SU-DHL-6 (cell line): ENCODE results near the gene OSM.

Experiments
- H2AFZ ChIP-seq: fragments of 200-600 bp; sonication (generic); 2 replicates; pipeline ENCODE4 v1.6.1; 2014; ENCODE audit warnings: low read depth, mild to moderate bottlenecking, moderate library complexity, mixed read lengths, antibody characterized with exemption, low read length; ENCODE audit not compliant: severe bottlenecking
- H3F3A ChIP-seq: fragments of 200-600 bp; shearing (Covaris generic); 2 replicates; pipeline ENCODE4 v1.6.0; 2016; ENCODE audit warnings: antibody characterized with exemption, mild to moderate bottlenecking; ENCODE audit not compliant: insufficient read depth
- H3K27ac ChIP-seq: fragments of 200-600 bp; sonication (generic); 2 replicates; pipeline ENCODE4 v1.5.1; 2016; ENCODE audit warnings: low read depth, mild to moderate bottlenecking, low read length, moderate library complexity, mixed read lengths
- H3K27me3 ChIP-seq: fragments of 200-600 bp; sonication (generic), shearing (Covaris generic); 2 replicates; pipeline ENCODE4 v1.6.0; 2014; ENCODE audit warnings: mild to moderate bottlenecking, low read length
- H3K36me3 ChIP-seq: fragments of 200-600 bp; sonication (generic); 2 replicates; pipeline ENCODE4 v1.6.1; 2014; ENCODE audit warnings: mild to moderate bottlenecking, low read length, mixed read lengths
- H3K4me2 ChIP-seq: fragments of 300-600, 200-600 bp; shearing (Covaris generic), sonication (generic); 2 replicates; pipeline ENCODE4 v1.6.0; 2014; ENCODE audit warnings: low read length, low read depth, mild to moderate bottlenecking; ENCODE audit not compliant: poor library complexity, severe bottlenecking
- H3K4me3 ChIP-seq: fragments of 200-600 bp; sonication (generic); 2 replicates; pipeline ENCODE4 v1.5.1; 2014; ENCODE audit warnings: antibody characterized with exemption, low read length, mild to moderate bottlenecking, mixed read lengths; ENCODE audit not compliant: insufficient read depth, poor library complexity, severe bottlenecking
- H3K79me2 ChIP-seq: fragments of 200-600 bp; sonication (generic); 2 replicates; pipeline ENCODE4 v1.6.1; 2014; ENCODE audit warnings: mild to moderate bottlenecking, low read length, moderate library complexity; ENCODE audit not compliant: insufficient read depth
- H3K9ac ChIP-seq: fragments of 200-600 bp; sonication (generic); 2 replicates; pipeline ENCODE4 v1.7.0; 2014; ENCODE audit warnings: mild to moderate bottlenecking, low read length
- H3K9me2 ChIP-seq: fragments of 200-600 bp; sonication (generic); replicated peaks from 2 replicates; pipeline ENCODE4 v1.6.1; 2014; ENCODE audit warnings: low read length; ENCODE audit not compliant: insufficient read depth
- H3K9me3 ChIP-seq: fragments of 200-600 bp; sonication (generic); 2 replicates; pipeline ENCODE4 v1.6.1; 2014; ENCODE audit warnings: low read length, mixed read lengths; ENCODE audit not compliant: insufficient read depth
- H4K20me1 ChIP-seq: fragments of 200-600 bp; sonication (generic); 2 replicates; pipeline ENCODE4 v1.6.1; 2014; ENCODE audit warnings: low read depth, mild to moderate bottlenecking, antibody characterized with exemption, low read length, moderate library complexity, mixed read lengths
- EZH2phosphoT487 ChIP-seq: fragments of 200-600 bp; sonication (generic), shearing (Covaris generic); conservative IDR thresholded peaks from 2 replicates; pipeline ENCODE4 v1.6.1; 2018; ENCODE audit warnings: mild to moderate bottlenecking, antibody characterized with exemption, low read length, moderate library complexity, mixed read lengths
- TF ChIP-seq, protein P1 (sequence below): fragments of 200-600 bp; sonication (generic); IDR thresholded peaks from one replicate; pipeline ENCODE4 v1.5.1; 2017; ENCODE audit warnings: antibody characterized with exemption, mild to moderate bottlenecking, low read length, moderate library complexity; ENCODE audit not compliant: insufficient read depth, poor library complexity, severe bottlenecking

The OSM gene

DNA sequence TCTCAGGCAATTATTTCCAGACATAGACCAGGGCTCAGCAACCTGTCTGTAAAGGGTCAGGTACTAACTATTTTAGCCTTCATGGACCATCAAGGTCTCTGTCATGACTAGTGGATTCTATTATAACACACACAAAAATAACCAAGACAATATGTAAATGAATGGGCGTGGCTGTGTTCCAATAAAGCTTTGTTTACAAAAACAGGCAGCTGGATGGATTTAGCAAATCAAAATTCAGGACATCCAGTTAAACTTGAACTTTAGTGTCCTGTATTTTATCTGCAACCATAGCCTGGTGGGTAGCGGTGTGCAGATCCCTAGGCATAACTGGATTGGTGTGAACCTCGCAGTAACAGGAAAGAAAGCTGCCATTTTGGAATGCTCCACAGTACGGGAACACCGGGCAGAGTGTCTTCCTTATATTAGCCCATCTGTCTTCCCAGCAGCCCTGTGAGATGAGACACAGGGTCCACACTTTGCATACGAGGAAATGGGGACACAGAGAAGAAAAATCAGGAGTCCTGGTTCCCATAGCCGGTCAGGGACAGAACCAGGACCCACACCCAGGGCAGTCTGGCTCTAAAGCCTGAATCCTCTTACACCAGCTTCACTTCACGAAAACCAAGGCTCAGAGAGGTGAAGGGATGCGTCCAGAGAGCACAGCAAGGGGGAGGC, 35.7 kb downstream of the OSM start:
- Histone ChIP-seq H3F3A (no peaks in the 10 kb centered on the region), H3K9ac (no peak overlapping the region), H3K4me3 (no peak overlapping the region), H3K9me2 (no peaks in the 10 kb centered on the region), H3K9me3 (no peaks in the 10 kb centered on the region), H3K36me3 (no peaks in the 10 kb centered on the region), H3K79me2 (no peaks in the 10 kb centered on the region), H4K20me1 (no peaks in the 10 kb centered on the region), H3K27ac (no peak overlapping the region), H3K27me3 (no peaks in the 10 kb centered on the region), H3K4me2 (no peak overlapping the region), H2AFZ (no peak overlapping the region)
- TF ChIP-seq EZH2phosphoT487, result no peak
- TF ChIP-seq, protein P1, sequence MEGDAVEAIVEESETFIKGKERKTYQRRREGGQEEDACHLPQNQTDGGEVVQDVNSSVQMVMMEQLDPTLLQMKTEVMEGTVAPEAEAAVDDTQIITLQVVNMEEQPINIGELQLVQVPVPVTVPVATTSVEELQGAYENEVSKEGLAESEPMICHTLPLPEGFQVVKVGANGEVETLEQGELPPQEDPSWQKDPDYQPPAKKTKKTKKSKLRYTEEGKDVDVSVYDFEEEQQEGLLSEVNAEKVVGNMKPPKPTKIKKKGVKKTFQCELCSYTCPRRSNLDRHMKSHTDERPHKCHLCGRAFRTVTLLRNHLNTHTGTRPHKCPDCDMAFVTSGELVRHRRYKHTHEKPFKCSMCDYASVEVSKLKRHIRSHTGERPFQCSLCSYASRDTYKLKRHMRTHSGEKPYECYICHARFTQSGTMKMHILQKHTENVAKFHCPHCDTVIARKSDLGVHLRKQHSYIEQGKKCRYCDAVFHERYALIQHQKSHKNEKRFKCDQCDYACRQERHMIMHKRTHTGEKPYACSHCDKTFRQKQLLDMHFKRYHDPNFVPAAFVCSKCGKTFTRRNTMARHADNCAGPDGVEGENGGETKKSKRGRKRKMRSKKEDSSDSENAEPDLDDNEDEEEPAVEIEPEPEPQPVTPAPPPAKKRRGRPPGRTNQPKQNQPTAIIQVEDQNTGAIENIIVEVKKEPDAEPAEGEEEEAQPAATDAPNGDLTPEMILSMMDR, result no peak

DNA sequence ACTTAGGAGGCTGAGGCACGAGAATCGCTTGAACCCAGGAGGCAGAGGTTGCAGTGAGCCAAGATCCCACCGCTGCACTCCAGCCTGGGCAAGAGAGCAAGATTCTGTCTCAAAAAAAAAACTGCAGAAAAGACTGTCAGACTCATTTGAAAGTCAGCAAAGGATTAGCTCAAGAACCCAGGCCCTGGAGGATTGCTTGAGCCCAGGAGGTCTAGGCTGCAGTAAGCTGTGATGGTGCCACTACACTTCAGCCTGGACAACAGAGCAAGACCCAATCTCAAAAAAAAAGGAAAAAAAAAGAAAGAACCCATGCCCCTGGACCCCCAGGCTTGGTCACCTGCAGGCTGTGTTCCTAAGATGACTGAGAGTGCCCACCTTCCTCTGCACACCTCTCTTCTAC, 36.3 kb downstream of the OSM start:
- H3K36me3 ChIP-seq, result no peaks in the 10 kb centered on the region
- H3K79me2 ChIP-seq, result no peaks in the 10 kb centered on the region
- H3K9me2 ChIP-seq, result no peaks in the 10 kb centered on the region
- H3K9me3 ChIP-seq, result no peaks in the 10 kb centered on the region
- no peak overlapping the region for H2AFZ ChIP-seq
- H3K9ac ChIP-seq, result no peak overlapping the region
- no peaks in the 10 kb centered on the region for H4K20me1 ChIP-seq
- no peak overlapping the region for H3K4me3 ChIP-seq
- H3F3A ChIP-seq, result no peaks in the 10 kb centered on the region
- H3K4me2 ChIP-seq, result no peak overlapping the region
- H3K27me3 ChIP-seq, result no peaks in the 10 kb centered on the region
- no peak overlapping the region for H3K27ac ChIP-seq
- TF ChIP-seq EZH2phosphoT487, result no peak
- TF ChIP-seq, protein P1, result no peak

DNA sequence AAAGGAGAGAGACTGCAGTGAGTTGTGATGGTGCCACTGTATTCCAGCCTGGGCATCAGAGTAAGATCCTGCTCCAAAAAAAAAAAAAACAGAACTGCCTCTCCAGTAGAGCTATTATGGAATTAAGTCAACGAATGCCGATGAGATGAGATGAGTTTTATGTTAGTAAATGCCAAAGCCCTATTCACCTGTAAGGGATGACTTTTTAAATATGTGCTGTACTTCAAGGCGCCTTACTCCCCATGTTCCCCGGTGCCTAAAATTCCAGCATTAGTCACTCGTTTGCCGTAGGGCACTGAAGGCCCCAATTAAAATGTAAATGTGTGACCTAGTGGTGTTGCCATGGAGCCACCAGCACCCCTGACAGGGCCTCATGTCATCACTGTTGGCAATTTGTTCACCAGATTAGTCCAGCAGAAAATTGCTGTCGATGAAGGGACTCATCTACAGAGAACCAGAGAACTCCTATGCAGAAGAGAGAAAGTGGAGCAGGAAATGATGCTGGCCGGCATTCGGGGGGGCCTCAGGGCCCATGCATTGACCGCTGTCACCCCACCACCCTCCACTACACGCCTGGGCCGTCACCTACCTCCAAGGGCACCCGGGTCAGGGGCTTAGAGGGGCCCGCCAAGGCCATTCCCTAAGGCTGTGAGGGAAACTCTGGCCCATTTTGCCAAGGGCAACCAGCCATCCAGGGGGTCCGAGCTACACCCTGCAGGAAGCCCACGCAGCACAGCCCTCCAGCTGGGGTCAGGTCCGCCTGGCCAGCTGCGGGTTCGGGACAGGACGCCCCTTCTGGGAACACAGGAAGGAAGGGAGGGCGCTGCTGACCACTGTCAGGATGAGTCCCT, 37.9 kb downstream of the OSM start:
- no peaks in the 10 kb centered on the region for H3K27me3 ChIP-seq
- no peaks in the 10 kb centered on the region for H3K79me2 ChIP-seq
- no peaks in the 10 kb centered on the region for H3K9me2 ChIP-seq
- no peaks in the 10 kb centered on the region for H4K20me1 ChIP-seq
- no peaks in the 10 kb centered on the region for H3F3A ChIP-seq
- TF ChIP-seq, protein P1, result no peak
- no peaks in the 10 kb centered on the region for H3K9me3 ChIP-seq
- no peaks in the 10 kb centered on the region for H3K36me3 ChIP-seq
- no peak overlapping the region for H2AFZ ChIP-seq
- H3K4me3 ChIP-seq, result no peak overlapping the region
- no peak overlapping the region for H3K4me2 ChIP-seq
- H3K27ac ChIP-seq, result no peak overlapping the region
- no peak overlapping the region for H3K9ac ChIP-seq
